Measurements from ENCODE around the gene PPP6R1. TPM values are rescaled to one million over a fixed set of nuclear protein-coding genes. Genes with fewer than 3 reads are reported as not detected.

Gene PPP6R1
- polyA plus RNA-seq, 1 of the 3 experiments (the other 2 are of a cell fraction), result 47.8 TPM

DNA sequence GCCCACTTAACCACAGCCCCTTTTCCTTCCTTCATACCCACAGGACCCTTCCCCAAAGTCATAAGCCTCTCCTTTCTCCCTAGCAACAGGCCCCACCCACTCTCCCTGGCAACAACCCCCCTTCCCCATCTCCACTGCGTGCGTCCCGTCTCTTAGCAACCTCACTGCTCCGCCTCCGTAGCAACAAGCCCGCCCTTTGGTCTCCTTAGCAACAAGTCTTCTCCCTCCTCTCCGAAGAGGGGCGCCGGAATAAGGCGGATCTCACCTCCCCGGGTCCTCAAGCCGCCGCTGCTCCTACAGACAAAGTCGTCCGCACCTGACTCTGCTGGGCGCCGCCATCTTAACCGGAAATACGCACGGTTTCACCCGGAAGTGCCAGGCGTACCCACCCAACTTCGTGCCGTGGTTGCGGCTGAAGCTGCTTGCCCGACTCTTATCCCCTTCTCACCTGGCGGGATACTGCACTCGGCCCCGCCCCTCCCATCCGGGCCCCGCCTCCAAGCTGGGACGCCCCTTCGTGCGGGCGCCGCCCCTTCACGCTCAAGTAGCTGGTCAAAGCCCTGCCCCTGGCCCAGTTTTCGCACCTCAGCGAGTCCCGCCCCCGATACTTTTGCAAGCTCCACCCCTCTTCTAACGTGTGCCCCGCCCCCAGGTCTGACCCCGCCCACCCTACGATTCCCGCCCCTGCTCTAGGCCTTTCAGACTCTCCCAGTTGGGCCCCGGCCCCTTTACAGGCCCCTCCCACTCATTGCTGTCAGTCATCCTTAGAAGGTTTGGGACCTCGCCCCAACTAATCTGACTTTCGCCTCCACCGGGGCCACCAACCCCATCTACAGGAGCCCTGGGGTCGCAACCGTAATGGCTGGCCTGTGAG, 21.2 kb upstream of the PPP6R1 start, which contains the start of gene HSPBP1 (continued):
- TF ChIP-seq CTCF (IDR thresholded peaks at IDR 0.05), result no peak
- peak; percentile 84 for TF ChIP-seq TAF1 (IDR thresholded peaks at IDR 0.05; ENCODE audit: borderline replicate concordance, low read depth, low read length)
- TF ChIP-seq YY1 (IDR thresholded peaks at IDR 0.05; ENCODE audit: low read depth), result peak; percentile 99

- H4K20me1 ChIP-seq (ENCODE audit: insufficient read depth), result no peaks in the 10 kb centered on the region
- ChIA-PET CTCF (interaction anchor here (1.0 to 2.5 kb wide), 7 partner anchors 13 to 353 kb away, joined by 3 to 11 read pairs (median 4); partner anchors contain the start of genes KMT5C, PPP6R1 and TMEM238), POLR2A (interaction anchor here (1.3 to 2.2 kb wide), 2 partner anchors 20 to 22 kb away, joined by 3 to 19 read pairs; partner anchors contain the start of gene PPP6R1)
- H2AFZ ChIP-seq (ENCODE audit: low read depth), result peak overlapping the region; percentile 92; the same call in 1 of the 2 replicates
- no peak for TF ChIP-seq MXI1 (IDR thresholded peaks at IDR 0.05; ENCODE audit: low read depth, low read length)
- TF ChIP-seq ELF1 (IDR thresholded peaks at IDR 0.05), result no peak
- TF ChIP-seq JUND (IDR thresholded peaks at IDR 0.05), result no peak
- no peak for TF ChIP-seq RAD21 (IDR thresholded peaks at IDR 0.05; ENCODE audit: low read length)
- no peak for TF ChIP-seq TAF1 (IDR thresholded peaks at IDR 0.05; ENCODE audit: borderline replicate concordance, low read depth, low read length)
- no peak for TF ChIP-seq EZH2phosphoT487 (IDR thresholded peaks at IDR 0.05; ENCODE audit: borderline replicate concordance, low read depth)
- no peak for TF ChIP-seq YY1 (IDR thresholded peaks at IDR 0.05; ENCODE audit: low read depth)
- no peak for TF ChIP-seq ZBTB33 (IDR thresholded peaks at IDR 0.05; ENCODE audit: borderline replicate concordance, low read depth)
- H3K9me3 ChIP-seq, result no peaks in the 10 kb centered on the region
- H3K4me1 ChIP-seq (ENCODE audit: control insufficient read depth in 1 of 2, insufficient read depth in 2 of 2, low read depth in 1 of 2, low read length in 1 of 2), result peaks cover 0 to 10% of the 10 kb centered on the region in 2 experiments; a peak in 1 of 4 replicates
- 4% methylated on average over 20 of the region's 23 CpGs for WGBS (ENCODE audit: low lambda C conversion rate)
- peaks cover 0 to 19% of the 10 kb centered on the region in 2 experiments for H3K36me3 ChIP-seq (replicated peaks in 1 of 2; ENCODE audit: control insufficient read depth in 1 of 2, insufficient read depth in 2 of 2, low read length in 1 of 2)
- peak; percentile 40 for DNase-seq
- H3K9ac ChIP-seq, result peak overlapping the region; percentile 73
- peak overlapping the region; percentile 78 to 81 for H3K27ac ChIP-seq (ENCODE audit: low read depth in 2 of 2, low read length in 1 of 2)
- no peaks in the 10 kb centered on the region for H3K27me3 ChIP-seq (ENCODE audit: insufficient read depth)
- H3K4me3 ChIP-seq (ENCODE audit: low read depth in 2 of 2, low read length in 1 of 2), result peak overlapping the region; percentile 76 to 94
- no peaks in the 10 kb centered on the region for H3K9me2 ChIP-seq
- H3F3A ChIP-seq (replicated peaks; ENCODE audit: insufficient read depth), result peaks cover 13% of the 10 kb centered on the region
- peak overlapping the region; percentile 83 for H3K4me2 ChIP-seq
- H3K79me2 ChIP-seq (ENCODE audit: insufficient read depth), result peaks cover 6% of the 10 kb centered on the region; the same call in 1 of the 2 replicates
Observed at GRCh38 chr19:55279340-55279739, 20.5 kb upstream of the PPP6R1 start.

Data from SK-N-SH (cell line).